WI38 (cell line): Measurements from ENCODE around the gene EEF1A2.
"Not testable (repeated sequence)": the region's sequence is repeated elsewhere in the genome, so short reads cannot be mapped to it uniquely, and the experiment has no call there.

Experiments
- H3K4me3 ChIP-seq: 2 replicates; pipeline ENCODE4 v1.5.1; 2011; ENCODE audit warnings: low read depth, mild to moderate bottlenecking, control low read depth, low read length
- CTCF ChIP-seq: IDR thresholded peaks from 2 replicates; pipeline ENCODE4 v1.5.1; 2012; ENCODE audit warnings: low read depth, mild to moderate bottlenecking, control low read depth, low read length

EEF1A2 gene

GRCh38 chr20:63482021-63482587, 16.8 kb downstream of the EEF1A2 start:
- no peak overlapping the region for H3K4me3 ChIP-seq
- TF ChIP-seq CTCF = no peak

GRCh38 chr20:63481503-63481902, 17.4 kb downstream of the EEF1A2 start:
- H3K4me3 ChIP-seq = no peak overlapping the region
- TF ChIP-seq CTCF = no peak

- not testable (repeated sequence) for H3K4me3 ChIP-seq
Measured at GRCh38 chr20:63479695-63480419, 19.0 kb downstream of the EEF1A2 start.

GRCh38 chr20:63478346-63479302, 20.3 kb downstream of the EEF1A2 start:
- TF ChIP-seq CTCF = no peak
- H3K4me3 ChIP-seq = no peak overlapping the region

- no peak overlapping the region for H3K4me3 ChIP-seq
- no peak for TF ChIP-seq CTCF
Measured at GRCh38 chr20:63477944-63478343, 20.9 kb downstream of the EEF1A2 start.

- no peak for TF ChIP-seq CTCF
- H3K4me3 ChIP-seq = no peak overlapping the region
Measured at GRCh38 chr20:63477061-63477616, 21.7 kb downstream of the EEF1A2 start.

GRCh38 chr20:63475209-63475608, 23.7 kb downstream of the EEF1A2 start:
- TF ChIP-seq CTCF = no peak
- no peak overlapping the region for H3K4me3 ChIP-seq
